ENCODE results near the gene NACA2. TPM values are rescaled to one million over a fixed set of nuclear protein-coding genes. Genes with fewer than 3 reads are reported as not detected.
"Not testable (repeated sequence)": the region's sequence is repeated elsewhere in the genome, so short reads cannot be mapped to it uniquely, and the experiment has no call there.

Gene NACA2
- polyA plus RNA-seq, 1 donor, result 3.3 TPM

DNA sequence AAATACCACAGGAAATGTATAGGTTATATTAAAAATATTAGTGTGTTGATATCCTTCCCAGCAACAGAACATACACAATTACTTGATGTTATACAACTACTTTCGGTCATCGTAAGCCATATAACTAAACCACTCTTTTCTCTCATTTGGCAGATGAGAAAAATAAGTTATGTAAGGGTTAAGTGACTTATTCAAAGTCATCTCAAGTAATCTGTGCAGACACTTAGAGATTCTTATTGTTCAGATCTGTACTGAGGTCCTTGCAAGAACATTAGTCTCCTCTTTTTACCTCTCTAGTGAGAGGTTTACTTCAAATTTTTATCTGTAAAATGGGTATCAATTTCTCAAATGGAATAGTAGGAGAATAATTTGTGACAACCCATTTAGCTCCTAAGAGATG is 15.0 kb downstream of the NACA2 start:
- DNase-seq, result no peak

DNA sequence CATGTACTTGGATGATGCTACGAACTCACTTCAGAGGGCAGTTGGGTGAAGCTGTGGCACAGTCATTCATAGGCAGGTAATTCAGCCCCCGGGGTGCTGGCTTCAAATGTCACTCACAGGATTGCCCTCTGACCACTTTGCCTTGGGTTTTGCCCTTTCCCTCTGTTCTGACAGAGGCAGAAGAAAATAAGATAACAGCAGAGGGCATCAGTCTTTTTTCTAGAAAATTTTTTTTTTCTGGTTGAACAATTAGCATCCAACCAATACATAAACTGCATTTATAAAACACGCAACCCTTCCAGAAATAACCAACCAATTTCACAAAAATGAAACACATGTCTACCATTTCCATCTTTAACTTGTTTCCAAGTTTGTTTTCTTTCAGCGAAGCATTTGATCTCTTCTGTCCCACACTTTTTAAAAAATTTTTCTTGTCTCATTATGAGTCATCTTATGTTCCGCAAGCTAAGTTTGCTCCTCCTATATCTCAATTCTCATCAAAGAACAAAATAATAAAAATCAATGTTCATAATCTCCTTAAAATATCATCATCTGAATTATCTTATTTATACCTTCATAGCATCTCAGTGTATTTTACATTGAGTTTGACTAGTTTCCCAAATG is 15.6 kb downstream of the NACA2 start:
- no peak for DNase-seq

DNA sequence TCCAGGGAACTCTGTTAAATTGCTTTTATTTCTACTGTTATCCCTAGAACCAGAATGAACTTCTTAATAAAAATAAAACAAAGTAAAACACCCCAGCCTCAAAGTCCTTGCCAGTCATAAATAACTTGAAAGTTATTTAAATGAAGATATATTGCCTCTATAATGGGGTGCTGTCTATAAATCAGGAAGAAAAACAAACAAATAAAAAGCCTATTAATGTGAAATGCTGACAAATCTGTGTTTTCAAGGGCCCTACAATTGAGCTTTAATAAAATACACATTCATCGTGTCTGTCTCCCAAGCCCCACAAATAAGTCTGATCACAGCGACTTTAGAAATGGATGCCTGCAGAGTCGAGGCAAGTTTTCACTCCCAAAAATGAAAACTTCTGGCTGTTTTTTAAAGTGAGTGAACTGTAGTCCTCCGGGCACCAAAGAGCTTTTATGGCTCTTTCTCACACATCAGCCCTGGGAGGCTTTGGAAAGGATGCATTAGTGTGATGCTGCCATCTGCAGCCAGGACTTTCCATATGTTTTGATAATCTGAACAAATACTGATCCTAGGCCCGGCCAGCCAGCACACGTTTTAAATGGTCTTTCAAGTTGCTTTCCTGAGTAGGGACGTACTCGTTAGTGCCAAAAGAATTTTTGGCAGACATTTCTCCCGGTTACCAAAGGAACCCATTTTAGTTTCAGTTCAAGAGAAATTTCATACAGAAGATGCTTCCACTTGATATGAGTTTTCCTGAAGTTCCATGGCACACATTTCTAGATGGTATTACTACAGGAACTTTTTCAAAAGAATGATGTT is 16.3 kb downstream of the NACA2 start:
- peak; percentile 47 for DNase-seq

GRCh38 chr17:61572547-61572946 is 18.5 kb downstream of the NACA2 start:
- not testable (repeated sequence) for DNase-seq

DNA sequence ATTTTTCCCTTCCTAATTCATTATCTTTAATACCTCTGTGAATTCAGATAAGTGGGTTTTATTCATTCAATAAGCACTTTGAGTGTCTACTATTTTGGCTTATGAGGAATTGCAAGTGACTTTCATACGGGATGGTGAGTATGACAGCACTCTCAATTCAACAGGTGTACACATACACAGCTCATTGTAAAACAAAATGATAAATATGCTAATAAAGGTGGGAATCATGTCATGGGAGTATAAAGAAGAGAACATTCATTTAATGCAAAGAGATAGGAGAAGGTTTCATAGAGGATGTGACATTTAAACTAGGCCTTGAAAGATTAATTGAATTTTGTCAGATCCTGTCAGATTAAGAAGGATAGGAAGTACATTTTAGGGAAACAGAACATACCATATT is 19.4 kb downstream of the NACA2 start:
- no peak for DNase-seq

GRCh38 chr17:61570118-61570517 is 20.9 kb downstream of the NACA2 start:
- DNase-seq, result no peak

DNA sequence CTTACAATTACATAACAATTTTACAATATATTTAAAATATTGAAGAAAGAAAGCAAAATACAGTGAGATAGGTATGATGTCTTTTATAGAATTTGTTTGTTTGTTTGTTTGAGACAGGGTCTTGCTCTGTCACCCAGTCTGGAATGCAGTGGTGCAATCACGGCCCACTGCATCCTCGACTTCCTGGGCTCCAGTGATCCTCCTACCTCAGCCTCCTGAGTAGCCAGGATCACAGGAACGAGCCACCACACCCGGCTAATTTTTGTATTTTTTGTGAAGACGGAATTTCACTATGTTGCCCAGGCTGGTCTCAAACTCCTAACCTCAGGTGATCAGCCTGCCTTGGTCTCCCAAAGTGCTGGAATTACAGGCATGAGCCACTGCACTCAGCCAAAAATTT is 21.5 kb downstream of the NACA2 start:
- DNase-seq, result not testable (repeated sequence)

GRCh38 chr17:61568219-61569072 is 22.6 kb downstream of the NACA2 start:
- no peak for DNase-seq

DNA sequence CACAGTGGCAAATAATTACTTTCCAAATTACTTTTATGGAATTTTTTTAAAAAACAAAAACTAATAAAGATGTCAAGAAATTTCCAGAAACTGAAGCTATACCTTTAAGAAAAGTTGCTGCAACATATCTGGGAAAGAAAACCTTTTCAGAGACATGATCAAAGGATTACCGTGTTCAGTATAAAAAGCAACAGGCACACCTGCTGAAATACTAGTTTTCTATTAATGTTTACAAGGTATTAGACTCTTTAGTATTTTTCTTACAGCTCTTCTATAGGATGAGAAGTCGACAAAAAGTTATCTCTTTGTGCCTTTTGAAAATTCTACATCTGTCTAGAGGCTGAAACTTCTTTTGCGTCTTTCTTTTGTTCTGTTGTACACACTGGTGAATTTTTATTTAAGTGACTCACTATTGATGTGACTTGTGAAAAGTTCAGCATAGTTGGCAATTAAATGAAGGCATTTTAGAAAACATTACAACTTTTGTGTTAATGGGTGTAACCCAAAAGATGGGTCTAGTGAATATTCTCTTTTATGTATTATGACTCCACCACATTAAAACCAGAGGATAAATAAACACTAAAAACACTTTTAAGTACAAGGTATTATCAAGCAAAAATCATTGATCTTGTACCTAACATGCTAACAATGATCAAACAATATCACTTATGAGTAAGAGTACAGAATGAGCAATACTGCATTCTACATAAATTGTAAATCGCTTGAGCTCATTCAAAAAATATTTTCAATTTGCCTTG is 23.8 kb downstream of the NACA2 start:
- no peak for DNase-seq

GRCh38 chr17:61566448-61566847 is 24.6 kb downstream of the NACA2 start:
- DNase-seq, result not testable (repeated sequence)

DNA sequence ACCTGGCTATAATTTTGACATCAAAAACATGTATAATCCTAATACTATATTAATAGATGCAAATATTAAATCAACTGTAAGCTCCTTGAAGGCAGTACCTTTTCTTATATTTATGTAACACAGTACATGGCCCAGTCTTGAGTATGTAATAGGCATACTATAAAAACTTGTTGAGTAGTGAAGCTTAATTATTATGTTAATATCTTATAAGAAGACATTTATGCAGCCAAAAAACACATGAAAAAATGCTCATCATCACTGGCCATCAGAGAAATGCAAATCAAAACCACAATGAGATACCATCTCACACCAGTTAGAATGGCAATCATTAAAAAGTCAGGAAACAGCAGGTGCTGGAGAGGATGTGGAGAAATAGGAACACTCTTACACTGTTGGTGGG is 25.2 kb downstream of the NACA2 start:
- not testable (repeated sequence) for DNase-seq

GRCh38 chr17:61565213-61565612 is 25.8 kb downstream of the NACA2 start:
- DNase-seq, result no peak

- no peak for DNase-seq
Measured at GRCh38 chr17:61562287-61562686, 28.7 kb downstream of the NACA2 start.

DNA sequence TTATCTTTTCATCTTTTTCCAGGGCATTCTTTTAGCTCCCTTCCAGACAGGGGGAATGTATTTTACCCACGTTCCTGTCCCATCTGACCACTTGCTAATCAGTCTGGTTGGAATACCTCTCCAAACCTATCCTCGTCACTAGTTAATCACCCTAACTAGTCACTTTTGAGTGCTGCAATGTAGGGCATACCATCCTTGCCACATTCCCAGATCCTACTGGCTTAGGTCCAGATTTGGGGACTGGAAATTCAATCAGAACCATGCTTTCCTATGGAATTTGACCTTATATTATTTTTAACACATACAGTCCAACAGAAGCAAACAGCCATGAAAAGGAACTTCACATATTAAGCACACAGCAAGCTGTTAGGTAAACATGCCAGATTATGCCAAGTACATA is 29.7 kb downstream of the NACA2 start:
- no peak for DNase-seq

- DNase-seq, result no peak
Measured at GRCh38 chr17:61560071-61560470, 30.9 kb downstream of the NACA2 start.

DNA sequence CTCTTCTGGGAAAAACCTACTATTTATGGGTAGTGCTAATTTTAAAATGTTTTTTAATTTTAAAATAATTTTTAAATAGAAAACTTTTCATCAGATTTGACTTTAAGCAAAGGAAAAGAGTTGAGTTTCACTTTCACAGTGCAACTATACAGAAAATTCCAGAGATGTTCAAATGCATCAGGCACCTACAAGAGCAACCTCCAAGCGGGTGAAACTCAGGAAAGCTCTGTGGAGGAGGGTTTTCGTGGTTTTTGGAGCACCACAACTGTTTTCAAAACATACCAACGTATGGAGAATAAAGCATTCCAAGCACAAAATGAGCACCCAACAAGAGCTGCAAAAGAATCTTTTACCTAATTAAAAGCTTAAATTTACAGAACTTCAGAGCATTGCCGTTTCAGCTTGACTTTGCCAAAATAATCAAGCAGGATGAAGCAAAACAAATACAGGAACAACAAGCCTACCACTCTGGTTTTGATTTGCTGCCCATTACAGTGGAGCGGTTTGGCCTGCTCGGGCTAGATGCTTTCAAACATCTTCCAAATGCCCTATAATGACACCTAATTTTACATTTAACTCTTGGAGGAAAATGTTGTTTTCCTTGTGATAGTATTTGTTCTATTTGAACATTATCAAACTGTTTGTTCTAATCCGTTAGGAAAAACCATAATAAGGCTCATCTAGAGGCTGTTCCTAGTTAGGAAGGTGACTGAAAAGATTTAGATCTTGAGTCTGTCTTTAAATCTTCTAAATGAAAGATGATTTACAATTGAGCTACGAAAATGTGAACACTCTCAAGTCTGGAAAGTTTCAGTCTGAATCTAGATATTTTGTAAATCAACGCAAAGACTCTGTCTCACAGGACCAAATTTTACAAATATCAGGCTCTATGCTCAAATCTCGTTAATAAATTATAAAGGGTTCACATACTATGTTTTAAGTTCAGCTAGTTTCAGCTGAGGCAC is 34.5 kb downstream of the NACA2 start:
- DNase-seq, result no peak

- DNase-seq, result no peak
Measured at GRCh38 chr17:61555127-61555566, 35.9 kb downstream of the NACA2 start.

- no peak for DNase-seq
Measured at GRCh38 chr17:61554209-61554608, 36.8 kb downstream of the NACA2 start.

DNA sequence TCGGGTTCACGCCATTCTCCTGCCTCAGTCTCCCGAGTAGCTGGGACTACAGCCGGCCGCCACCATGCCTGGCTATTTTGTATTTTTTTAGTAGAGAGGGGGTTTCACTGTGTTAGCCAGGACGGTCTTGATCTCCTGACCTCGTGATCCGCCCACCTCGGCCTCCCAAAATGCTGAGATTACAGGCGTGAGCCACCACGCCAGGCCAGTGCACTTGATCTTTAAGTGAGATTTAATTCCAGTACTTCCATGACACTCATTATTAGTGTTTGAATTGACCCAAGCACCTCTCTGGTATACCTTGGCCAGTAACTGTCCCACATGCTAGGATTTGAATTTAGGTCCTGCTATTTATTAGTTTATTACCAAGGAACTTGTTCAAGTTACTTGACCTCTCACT is 38.5 kb downstream of the NACA2 start:
- not testable (repeated sequence) for DNase-seq

- DNase-seq, result peak; percentile 58
Measured at GRCh38 chr17:61551255-61551742, 39.7 kb downstream of the NACA2 start.

DNA sequence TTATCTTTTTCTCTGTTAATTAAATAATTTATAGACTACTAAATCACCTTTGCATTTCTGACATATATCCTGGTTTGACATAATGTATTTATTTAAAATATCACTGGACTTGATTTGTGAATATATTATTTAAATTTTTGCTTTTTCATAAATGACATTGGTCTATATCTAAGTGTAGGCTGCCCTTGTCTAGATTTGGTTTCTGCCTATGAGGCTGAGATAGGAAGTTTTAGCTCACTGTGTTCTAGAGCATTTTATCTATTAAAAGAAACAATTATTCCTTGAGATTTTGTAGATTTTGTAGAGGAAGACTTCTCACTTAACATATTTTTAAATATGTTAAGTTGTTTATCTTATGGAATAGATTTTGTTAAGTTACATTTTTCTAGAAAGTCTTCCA is 43.9 kb downstream of the NACA2 start:
- DNase-seq, result no peak

Measured in left kidney (tissue), 2 donors.